Left lung (tissue), 10 donors: Measurements from ENCODE around the gene SLC4A3. TPM values are rescaled to one million over a fixed set of nuclear protein-coding genes. Genes with fewer than 3 reads are reported as not detected.

Experiments
- ATAC-seq: fragments of 200-7000 bp; cut with Tn5 transposase; one replicate; pipeline ENCODE4 v1.9.1; 2020; ENCODE audit warnings: moderate library complexity
- DNase-seq, 4 donors: peaks; one replicate each; pipeline ENCODE4 v3.0.0-alpha.2; 2013 to 2020
- H3K27ac ChIP-seq, 2 donors: fragments of 200-600 bp; sonication (generic) in 1 of 2; one replicate each; pipeline versions ENCODE4 v1.5.0 to v1.8.0; 2020 to 2021
- H3K27me3 ChIP-seq, 2 donors: fragments of 200-600 bp; sonication (generic) in 1 of 2; one replicate each; pipeline versions ENCODE4 v1.5.0 to v1.8.0; 2020 to 2021
- H3K36me3 ChIP-seq, 2 donors: fragments of 200-600 bp; sonication (generic) in 1 of 2; one replicate each; pipeline versions ENCODE4 v1.5.0 to v1.8.0; 2020 to 2021
- H3K4me1 ChIP-seq, 2 donors: fragments of 200-600 bp; one replicate each; pipeline ENCODE4 v1.8.0; 2021
- H3K4me3 ChIP-seq, 2 donors: fragments of 200-600 bp; sonication (generic) in 1 of 2; one replicate each; pipeline versions ENCODE4 v1.5.0 to v1.8.0; 2020 to 2021; ENCODE audit warnings: mild to moderate bottlenecking in 1 of 2
- H3K9me3 ChIP-seq, 2 donors: fragments of 200-600 bp; sonication (generic) in 1 of 2; one replicate each; pipeline versions ENCODE4 v1.5.0 to v1.8.0; 2020 to 2021
- CTCF ChIP-seq, 2 donors: fragments of 200-600 bp; sonication (generic) in 1 of 2; IDR thresholded peaks; one replicate each; pipeline versions ENCODE4 v1.5.0 to v1.8.0; 2021; ENCODE audit warnings: antibody characterized with exemption in 2 of 2
- intact Hi-C, 2 donors: fragments of 100-400 bp; cut with DNase I; formaldehyde crosslinking; loops; one replicate each; pipeline versions ENCODE4 v1.11.2 to v1.14.2; 2022
- polyA plus RNA-seq, 6 donors: library from polyadenylated mRNA; unstranded; fragments of 120-200 nt; gene quantifications; one replicate each; pipeline ENCODE4 v1.2.1, GENCODE V29; 2013; ENCODE audit not compliant: insufficient read length in 6 of 6
- total RNA-seq, 2 donors: library from RNA; stranded (reverse); fragmentation: NEBNext Ultra II Directional; extraction: Animal tissue kit (Norgen Biotek cat#: 25700); gene quantifications; one replicate each; pipeline ENCODE4 v1.2.1, GENCODE V29; 2021
- donor health status: DM: no; HTN: yes; CAD: no.
- donor health status: DM: no; HTN: no; CAD: no.

The SLC4A3 gene
- total and polyA plus RNA-seq, 8 donors = 2.9 to 13.3 (median 9.8) TPM

GRCh38 chr2:219598308-219599078 is 28.9 kb upstream of the SLC4A3 start:
- peak overlapping the region; percentile 61 to 63 for H3K4me3 ChIP-seq
- H3K27ac ChIP-seq = peak overlapping the region; percentile 92 to 93
- ATAC-seq (no peak), DNase-seq (no peak)
- H3K4me1 ChIP-seq = peaks cover 8 to 16% of the 10 kb centered on the region in 2 donors
- intact Hi-C loops = no loop called here
- peaks cover 0 to 24% of the 10 kb centered on the region in 2 donors for H3K36me3 ChIP-seq
- H3K27me3 ChIP-seq = no peaks in the 10 kb centered on the region
- H3K9me3 ChIP-seq = no peaks in the 10 kb centered on the region
- TF ChIP-seq CTCF (IDR thresholded peaks at IDR 0.05) = no peak

GRCh38 chr2:219603771-219604170 is 23.7 kb upstream of the SLC4A3 start:
- H3K4me3 ChIP-seq = no peak overlapping the region
- peak overlapping the region in 1 of 2 donors; percentile 70 for H3K27ac ChIP-seq
- TF ChIP-seq CTCF (IDR thresholded peaks at IDR 0.05) = no peak
- peaks cover 0 to 15% of the 10 kb centered on the region in 2 donors for H3K4me1 ChIP-seq
- no peaks in the 10 kb centered on the region for H3K9me3 ChIP-seq
- no peaks in the 10 kb centered on the region for H3K27me3 ChIP-seq
- DNase-seq = no peak
- peak; percentile 50 for ATAC-seq
- peaks cover 0 to 75% of the 10 kb centered on the region in 2 donors for H3K36me3 ChIP-seq
- intact Hi-C loops = no loop called here

- no peak overlapping the region for H3K4me3 ChIP-seq
- DNase-seq (no peak), ATAC-seq (no peak)
- TF ChIP-seq CTCF (IDR thresholded peaks at IDR 0.05) = no peak
- no peaks in the 10 kb centered on the region for H3K9me3 ChIP-seq
- no peaks in the 10 kb centered on the region for H3K27me3 ChIP-seq
- H3K4me1 ChIP-seq = peaks cover 0 to 12% of the 10 kb centered on the region in 2 donors
- peaks cover 0 to 93% of the 10 kb centered on the region in 2 donors for H3K36me3 ChIP-seq
- intact Hi-C loops = no loop called here
- no peak overlapping the region for H3K27ac ChIP-seq
Observed at GRCh38 chr2:219605607-219605954, 21.8 kb upstream of the SLC4A3 start.

- intact Hi-C loops = no loop called here
- no peak for TF ChIP-seq CTCF (IDR thresholded peaks at IDR 0.05)
- no peak for ATAC-seq
- peaks cover 0 to 12% of the 10 kb centered on the region in 2 donors for H3K4me1 ChIP-seq
- no peaks in the 10 kb centered on the region for H3K9me3 ChIP-seq
- H3K4me3 ChIP-seq = no peak overlapping the region
- H3K27me3 ChIP-seq = no peaks in the 10 kb centered on the region
- H3K36me3 ChIP-seq = peaks cover 0 to 93% of the 10 kb centered on the region in 2 donors
- DNase-seq = no peak
- no peak overlapping the region for H3K27ac ChIP-seq
Observed at GRCh38 chr2:219607931-219608330, 19.5 kb upstream of the SLC4A3 start.

GRCh38 chr2:219608399-219608964 is 18.9 kb upstream of the SLC4A3 start:
- intact Hi-C loops = no loop called here
- no peak for TF ChIP-seq CTCF (IDR thresholded peaks at IDR 0.05)
- H3K27ac ChIP-seq = no peak overlapping the region
- no peaks in the 10 kb centered on the region for H3K27me3 ChIP-seq
- no peak overlapping the region for H3K4me3 ChIP-seq
- DNase-seq (no peak), ATAC-seq (no peak)
- H3K4me1 ChIP-seq = peaks cover 0 to 8% of the 10 kb centered on the region in 2 donors
- H3K36me3 ChIP-seq = peaks cover 0 to 88% of the 10 kb centered on the region in 2 donors
- no peaks in the 10 kb centered on the region for H3K9me3 ChIP-seq
